Large intestine (tissue), 3 donors: ENCODE data around the gene TOMM7. TPM values are rescaled to one million over a fixed set of nuclear protein-coding genes. Genes with fewer than 3 reads are reported as not detected.
"Not testable (repeated sequence)": the region's sequence is repeated elsewhere in the genome, so short reads cannot be mapped to it uniquely, and the experiment has no call there.

ENCODE experiments used
- DNase-seq, 2 donors: peaks; one replicate each; pipeline versions ENCODE4 v3.0.0 to v3.0.0-alpha.2; 2013
- H3K27ac ChIP-seq: one replicate; pipeline ENCODE4 v1.5.1; 2013; ENCODE audit warnings: low read length
- H3K27me3 ChIP-seq: 2 replicates; pipeline ENCODE4 v1.6.1; 2013; ENCODE audit warnings: low read length; ENCODE audit not compliant: control insufficient read depth, insufficient read depth
- H3K36me3 ChIP-seq: 2 replicates; pipeline ENCODE4 v1.6.1; 2013; ENCODE audit warnings: low read length; ENCODE audit not compliant: control insufficient read depth, insufficient read depth
- H3K4me1 ChIP-seq: one replicate; pipeline ENCODE4 v1.6.1; 2013; ENCODE audit warnings: low read length; ENCODE audit not compliant: control insufficient read depth, insufficient read depth
- H3K4me3 ChIP-seq: one replicate; pipeline ENCODE4 v1.5.1; 2013; ENCODE audit warnings: low read length
- H3K9me3 ChIP-seq: one replicate; pipeline ENCODE4 v1.6.1; 2013; ENCODE audit warnings: mild to moderate bottlenecking, low read depth, low read length, moderate library complexity; ENCODE audit not compliant: control insufficient read depth
- WGBS: methylation state at CpG from one replicate; pipeline ENCODE4 v1.1.5; 2013; ENCODE audit warnings: low lambda C conversion rate; ENCODE audit not compliant: insufficient coverage; 5-methylcytosine and 5-hydroxymethylcytosine counted together
- polyA plus RNA-seq: library from polyadenylated mRNA; unstranded; fragments of 120-200 nt; gene quantifications from one replicate; pipeline ENCODE4 v1.2.1, GENCODE V29; 2013

Gene TOMM7
- polyA plus RNA-seq, 1 donor: 536 TPM

DNA sequence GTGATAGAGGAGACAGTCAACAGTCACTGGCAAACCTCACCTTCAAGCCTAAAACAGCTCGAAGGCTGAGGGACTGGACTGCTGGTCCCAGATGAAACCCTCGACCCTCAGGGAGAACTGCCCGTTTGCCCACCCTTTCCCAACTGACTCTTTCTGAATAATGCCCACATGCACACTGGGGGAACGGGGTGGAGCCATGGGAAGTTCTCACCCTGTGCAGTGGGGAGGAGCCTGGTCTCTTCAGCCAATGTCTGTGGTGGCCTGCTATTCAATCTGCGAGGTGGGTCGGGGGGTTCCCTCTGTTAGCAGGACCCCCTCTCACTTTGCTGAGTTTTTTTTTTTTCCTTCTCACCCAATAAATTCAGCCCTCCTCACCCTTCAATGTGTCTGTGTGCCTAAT is 14.5 kb downstream of the TOMM7 start:
- Histone ChIP-seq H3K36me3 (peaks cover 12% of the 10 kb centered on the region), H3K27ac (no peak overlapping the region), H3K9me3 (peaks cover 3% of the 10 kb centered on the region), H3K27me3 (no peaks in the 10 kb centered on the region), H3K4me1 (no peaks in the 10 kb centered on the region), H3K4me3 (no peak overlapping the region)
- no peak for DNase-seq
- no CpG with 5 or more reads among the region's 6 CpGs for WGBS

DNA sequence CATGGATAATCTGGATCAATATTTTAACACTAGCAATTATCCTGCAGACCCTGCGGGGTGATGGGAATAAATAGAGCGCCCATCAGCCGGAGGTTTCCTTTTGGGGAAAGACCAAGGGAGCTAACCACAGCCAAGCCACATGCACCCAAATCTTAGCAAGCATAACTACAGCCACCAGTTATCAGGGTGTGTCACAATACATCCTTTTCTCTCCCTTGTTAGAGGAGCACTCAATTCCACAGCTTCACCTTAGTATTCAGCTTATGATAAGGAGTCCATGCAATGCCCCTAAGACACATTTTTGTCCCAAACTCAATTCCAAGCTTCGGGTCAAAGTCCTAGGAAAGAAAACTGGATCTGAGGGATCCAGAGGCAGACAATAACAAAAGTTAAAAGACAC is 15.9 kb downstream of the TOMM7 start:
- Histone ChIP-seq H3K4me3 (no peak overlapping the region), H3K27ac (no peak overlapping the region), H3K9me3 (peaks cover 3% of the 10 kb centered on the region), H3K36me3 (peaks cover 4% of the 10 kb centered on the region), H3K27me3 (no peaks in the 10 kb centered on the region), H3K4me1 (no peaks in the 10 kb centered on the region)
- WGBS: no CpG with 5 or more reads among the region's 4 CpGs
- no peak for DNase-seq

DNA sequence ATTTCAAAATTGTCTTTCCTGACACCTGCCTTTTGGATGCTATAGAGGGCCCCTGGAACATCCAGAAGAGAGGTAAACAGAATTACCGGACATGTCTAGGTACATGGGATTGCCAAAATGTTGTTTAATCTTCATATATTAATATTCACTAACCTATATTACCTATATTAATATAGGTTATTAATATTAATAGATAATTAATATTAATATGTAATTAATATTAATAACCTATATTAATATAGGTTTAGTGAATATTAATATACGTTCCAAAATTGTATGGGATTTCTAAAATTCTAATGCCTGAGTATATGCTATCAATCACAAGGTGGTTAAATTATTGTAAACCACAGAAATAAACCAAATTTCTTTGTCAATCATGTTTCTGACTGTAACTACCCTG is 17.4 kb downstream of the TOMM7 start:
- no peaks in the 10 kb centered on the region for H3K4me1 ChIP-seq
- no peak overlapping the region for H3K4me3 ChIP-seq
- no peaks in the 10 kb centered on the region for H3K27me3 ChIP-seq
- no peak for DNase-seq
- peaks cover 6% of the 10 kb centered on the region for H3K9me3 ChIP-seq
- WGBS: no CpG with 5 or more reads among the region's 2 CpGs
- H3K27ac ChIP-seq: no peak overlapping the region
- H3K36me3 ChIP-seq: no peaks in the 10 kb centered on the region

DNA sequence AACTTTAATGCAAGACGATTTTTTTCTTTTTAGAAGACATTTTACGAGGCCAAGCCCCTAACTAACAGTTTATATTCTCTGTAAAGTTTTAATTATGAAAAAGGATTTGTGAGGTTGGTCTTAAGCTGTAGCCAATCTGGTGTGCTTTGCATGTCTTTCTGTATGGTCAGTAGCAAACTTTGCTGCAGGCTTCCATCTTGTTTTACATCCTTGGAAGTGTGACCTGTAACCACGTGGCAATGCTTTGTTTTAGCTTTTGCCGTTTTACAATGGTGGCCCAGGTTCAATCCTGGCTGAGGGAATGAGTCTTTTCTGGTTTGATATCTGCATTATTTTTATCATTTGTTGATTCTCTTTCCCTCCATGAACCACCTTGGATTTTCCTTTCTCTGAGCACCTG is 19.8 kb downstream of the TOMM7 start:
- not testable (repeated sequence) for H3K4me1 ChIP-seq, DNase-seq, H3K27ac ChIP-seq, H3K9me3 ChIP-seq, H3K4me3 ChIP-seq, H3K27me3 ChIP-seq, H3K36me3 ChIP-seq
- 83% methylated on average over 2 of the region's 4 CpGs for WGBS

DNA sequence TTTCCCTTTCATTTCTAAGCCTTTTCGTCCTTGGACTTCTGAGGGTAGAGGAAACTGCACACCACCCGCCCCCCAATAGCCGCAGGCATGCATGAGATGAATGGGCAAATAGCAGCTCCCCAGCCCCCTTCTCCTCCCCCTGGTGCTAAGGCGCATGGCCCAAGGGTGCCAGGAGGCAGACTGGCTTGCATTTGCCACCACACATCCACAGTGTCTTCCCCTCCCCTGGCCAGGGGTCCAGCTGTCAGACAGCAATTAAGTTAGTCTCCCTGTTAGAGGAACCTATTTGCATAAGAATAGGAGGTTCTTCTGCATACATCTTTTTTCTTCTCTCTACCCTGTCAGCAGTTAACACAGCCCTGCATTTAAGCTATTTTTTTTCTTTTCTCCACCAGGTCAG is 20.2 kb downstream of the TOMM7 start:
- H3K36me3 ChIP-seq: no peaks in the 10 kb centered on the region
- no peak overlapping the region for H3K27ac ChIP-seq
- no peaks in the 10 kb centered on the region for H3K27me3 ChIP-seq
- H3K4me1 ChIP-seq: no peaks in the 10 kb centered on the region
- no peak overlapping the region for H3K4me3 ChIP-seq
- H3K9me3 ChIP-seq: peaks cover 9% of the 10 kb centered on the region
- WGBS: no CpG with 5 or more reads among the region's 4 CpGs
- no peak for DNase-seq

DNA sequence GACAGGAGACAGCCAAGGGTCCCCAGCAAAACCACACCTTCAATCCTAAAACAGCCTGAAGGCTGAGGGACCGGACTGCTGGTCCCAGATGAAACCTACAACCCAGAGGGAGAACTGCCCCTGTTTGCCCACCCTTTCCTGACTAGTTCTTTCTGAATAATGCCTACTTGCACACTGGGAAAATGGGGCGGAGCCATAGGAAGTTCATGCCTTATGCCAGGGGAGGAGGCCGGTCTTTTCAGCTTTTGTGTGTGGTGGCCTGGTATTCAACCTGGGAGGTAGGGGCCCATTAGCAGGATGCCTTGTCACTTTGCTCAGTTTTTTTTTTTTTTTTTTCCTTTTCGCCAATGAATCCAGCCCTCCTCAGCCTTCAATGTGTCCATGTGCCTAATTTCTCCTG is 20.7 kb downstream of the TOMM7 start:
- no peaks in the 10 kb centered on the region for H3K4me1 ChIP-seq
- H3K27ac ChIP-seq: no peak overlapping the region
- no CpG with 5 or more reads among the region's 4 CpGs for WGBS
- no peak overlapping the region for H3K4me3 ChIP-seq
- H3K36me3 ChIP-seq: no peaks in the 10 kb centered on the region
- peaks cover 9% of the 10 kb centered on the region for H3K9me3 ChIP-seq
- H3K27me3 ChIP-seq: no peaks in the 10 kb centered on the region
- no peak for DNase-seq

DNA sequence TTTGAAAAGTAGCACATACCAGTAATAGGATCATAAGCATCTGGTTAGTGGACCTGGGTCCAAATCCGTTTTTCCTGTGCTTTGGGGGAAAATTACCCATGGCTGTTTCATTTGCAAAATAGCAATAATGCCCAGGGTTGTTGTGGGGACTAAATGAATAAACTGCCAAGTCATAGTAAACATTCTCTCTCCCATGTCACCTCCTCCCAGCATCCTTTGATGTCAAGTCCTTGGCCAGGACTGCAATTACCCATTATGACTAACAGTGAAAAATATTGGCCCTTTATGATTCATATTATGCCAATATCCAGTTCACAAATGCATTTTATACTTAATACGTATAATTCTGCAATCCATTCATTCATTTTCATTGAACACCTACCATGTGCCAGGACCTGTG is 23.0 kb downstream of the TOMM7 start:
- no peak for DNase-seq
- 80% methylated on average over 1 of the region's 2 CpGs for WGBS
- Histone ChIP-seq H3K27me3 (no peaks in the 10 kb centered on the region), H3K9me3 (peaks cover 7% of the 10 kb centered on the region), H3K27ac (no peak overlapping the region), H3K4me1 (no peaks in the 10 kb centered on the region), H3K4me3 (no peak overlapping the region), H3K36me3 (no peaks in the 10 kb centered on the region)

DNA sequence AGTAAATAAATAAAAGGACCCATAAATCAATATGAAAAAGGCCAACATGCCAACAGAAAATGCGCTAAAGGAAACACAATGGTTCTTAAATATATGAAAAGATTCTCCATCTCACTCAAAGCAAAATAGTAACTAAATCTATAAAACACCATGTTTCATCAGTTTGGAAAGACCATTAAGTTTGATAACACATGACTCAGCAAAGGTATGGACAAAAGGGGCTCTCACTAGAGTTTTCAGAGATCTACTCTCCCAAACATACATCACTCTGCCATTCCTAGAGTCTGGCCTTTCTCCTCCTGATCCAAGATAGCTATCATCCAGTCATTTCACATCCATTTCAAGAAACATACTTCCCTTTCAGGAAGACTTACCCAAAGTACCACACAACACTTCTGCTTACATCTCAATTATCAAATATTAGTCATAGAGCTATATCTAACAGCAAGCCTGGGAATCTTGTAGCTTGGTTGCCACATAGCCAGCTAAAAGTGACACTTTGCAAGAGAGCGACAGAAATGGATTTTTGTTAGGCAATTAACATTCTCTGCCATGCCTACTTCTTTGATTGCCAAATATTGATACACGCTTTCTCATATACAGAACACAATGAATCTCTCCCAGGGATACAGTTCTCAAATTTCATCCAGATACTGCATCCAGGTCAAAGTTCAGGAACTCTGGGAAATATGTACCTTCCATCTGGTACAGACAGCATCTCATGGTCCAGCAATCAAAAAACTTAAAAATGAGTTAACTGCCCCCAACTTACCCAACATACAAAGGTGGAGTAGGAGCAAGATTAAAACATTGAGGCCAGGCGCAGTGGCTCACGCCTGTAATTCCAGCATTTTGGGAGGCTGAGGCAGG is 28.8 kb downstream of the TOMM7 start:
- 80% methylated on average over 1 of the region's 5 CpGs for WGBS
- Histone ChIP-seq H3K27me3 (no peaks in the 10 kb centered on the region), H3K4me3 (no peak overlapping the region), H3K9me3 (no peaks in the 10 kb centered on the region), H3K36me3 (no peaks in the 10 kb centered on the region), H3K4me1 (no peaks in the 10 kb centered on the region), H3K27ac (no peak overlapping the region)
- no peak for DNase-seq

DNA sequence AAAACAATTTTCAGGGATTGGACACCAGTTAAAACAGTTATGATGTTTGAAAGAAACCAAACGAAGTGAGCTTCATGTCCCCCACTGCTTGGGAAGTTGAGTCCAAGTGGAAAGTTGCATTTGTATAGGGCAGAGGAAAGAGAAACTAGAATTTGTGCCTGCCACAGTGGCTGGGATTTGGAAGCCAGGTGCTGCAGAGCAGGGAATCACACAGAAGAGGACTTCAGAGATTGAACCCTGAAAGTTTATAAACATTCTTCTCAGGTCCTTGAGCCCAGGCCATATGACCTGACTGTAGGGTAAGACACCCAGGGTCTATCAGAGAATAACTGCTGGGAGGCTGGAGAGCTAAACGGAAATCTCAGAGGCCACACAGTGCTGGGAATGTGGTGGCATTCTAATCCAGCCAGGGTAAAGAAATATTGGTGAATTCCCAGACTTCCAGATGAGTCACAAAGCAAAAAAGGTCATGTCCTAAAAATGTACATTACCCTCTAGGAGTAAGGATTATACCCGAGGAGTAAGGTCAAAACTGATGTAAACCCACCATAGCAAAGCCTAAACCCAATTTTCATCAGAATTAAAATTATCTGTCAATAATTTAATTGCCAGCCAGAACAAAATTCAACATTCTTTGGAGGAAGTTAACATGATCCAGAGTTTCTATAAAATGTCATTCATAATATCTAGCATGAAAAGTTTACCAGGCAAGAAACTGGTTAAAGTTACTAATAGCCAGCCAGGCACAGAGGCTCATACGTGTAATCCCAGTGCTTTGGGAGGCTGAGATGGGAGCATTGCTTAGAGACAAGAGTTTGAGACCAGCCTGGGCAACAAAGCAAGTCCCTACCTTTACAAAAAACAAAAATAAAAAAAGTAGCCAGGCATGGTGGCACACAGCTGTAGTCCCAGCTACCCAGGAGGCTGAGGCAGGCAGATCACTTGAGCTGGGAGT is 31.2 kb downstream of the TOMM7 start:
- Histone ChIP-seq H3K27me3 (no peaks in the 10 kb centered on the region), H3K36me3 (no peaks in the 10 kb centered on the region), H3K4me3 (no peak overlapping the region), H3K9me3 (no peaks in the 10 kb centered on the region), H3K4me1 (peaks cover 7% of the 10 kb centered on the region), H3K27ac (no peak overlapping the region)
- WGBS: 71% methylated on average over 1 of the region's 4 CpGs
- no peak for DNase-seq

DNA sequence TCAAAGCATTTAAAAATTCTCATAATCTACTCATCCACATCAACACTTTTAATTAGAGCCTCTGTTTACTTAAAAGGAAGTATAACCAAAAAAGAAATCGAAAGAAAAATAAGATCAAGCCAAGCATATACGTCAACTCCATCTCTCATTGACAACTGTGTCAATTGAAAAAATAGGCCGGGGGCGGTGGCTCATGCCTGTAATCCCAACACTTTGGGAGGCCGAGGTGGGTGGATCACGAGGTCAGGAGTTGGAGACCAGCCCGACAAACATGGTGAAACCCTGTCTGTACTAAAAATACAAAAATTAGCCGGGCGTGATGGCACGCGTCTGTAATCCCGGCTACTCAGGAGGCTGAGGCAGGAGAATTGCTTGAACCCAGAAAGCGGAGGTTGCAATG is 32.0 kb downstream of the TOMM7 start:
- H3K9me3 ChIP-seq, H3K36me3 ChIP-seq, H3K27me3 ChIP-seq, H3K4me3 ChIP-seq, H3K27ac ChIP-seq, DNase-seq: not testable (repeated sequence)
- peaks cover 10% of the 10 kb centered on the region for H3K4me1 ChIP-seq
- 100% methylated on average over 1 of the region's 13 CpGs for WGBS
